GM21381 (cell line): ENCODE data around the gene NME7.
"Not testable (repeated sequence)": the region's sequence is repeated elsewhere in the genome, so short reads cannot be mapped to it uniquely, and the experiment has no call there.

Experiments
- ATAC-seq: cut with Tn5 transposase; IDR thresholded peaks from one replicate; pipeline ENCODE4 v1.9.1; 2021; ENCODE audit warnings: mild to moderate bottlenecking, moderate library complexity; ENCODE audit not compliant: unreplicated experiment

Gene NME7

DNA sequence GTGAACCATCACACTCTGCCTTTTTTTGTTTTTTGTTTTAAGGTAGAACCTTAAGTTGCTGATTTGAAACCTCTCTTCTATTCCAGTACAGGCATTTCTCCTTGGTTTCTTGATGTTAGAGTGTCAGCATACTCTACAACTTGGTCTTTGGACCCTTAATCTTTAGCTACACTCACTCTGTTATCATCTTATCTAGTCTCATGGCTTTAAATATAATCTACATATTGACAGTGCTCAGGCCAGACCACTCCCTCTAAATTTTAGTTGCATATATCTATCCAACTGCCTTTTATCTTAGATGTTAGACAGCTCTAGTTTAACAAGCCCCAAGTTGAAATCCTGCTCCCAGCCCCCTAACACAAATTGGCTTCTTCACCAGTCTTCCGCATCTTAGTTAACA lies 22.1 kb downstream of the NME7 start:
- no peak for ATAC-seq

DNA sequence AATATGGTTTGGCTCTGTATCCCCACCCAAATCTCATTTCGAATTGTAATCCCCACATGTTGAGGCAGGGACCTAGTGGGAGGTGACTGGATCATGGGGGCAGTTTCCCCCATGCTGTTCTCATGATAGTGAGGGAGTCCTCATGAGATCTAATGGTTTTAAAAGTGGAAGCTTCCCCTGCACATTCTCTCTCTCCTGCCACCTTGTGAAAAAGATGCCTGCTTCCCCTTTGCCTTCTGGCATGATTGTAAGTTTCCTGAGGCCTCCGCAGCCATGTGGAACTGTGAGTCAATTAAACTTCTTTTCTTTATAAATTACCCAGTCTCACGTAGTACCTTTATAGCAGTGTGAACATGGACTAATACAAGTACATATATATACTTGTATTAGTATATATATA lies 25.5 kb downstream of the NME7 start:
- not testable (repeated sequence) for ATAC-seq

GRCh38 chr1:169340882-169341281 lies 26.7 kb downstream of the NME7 start:
- no peak for ATAC-seq

- no peak for ATAC-seq
These were observed 27.8 kb downstream of the NME7 start for GRCh38 chr1:169339773-169340172.

DNA sequence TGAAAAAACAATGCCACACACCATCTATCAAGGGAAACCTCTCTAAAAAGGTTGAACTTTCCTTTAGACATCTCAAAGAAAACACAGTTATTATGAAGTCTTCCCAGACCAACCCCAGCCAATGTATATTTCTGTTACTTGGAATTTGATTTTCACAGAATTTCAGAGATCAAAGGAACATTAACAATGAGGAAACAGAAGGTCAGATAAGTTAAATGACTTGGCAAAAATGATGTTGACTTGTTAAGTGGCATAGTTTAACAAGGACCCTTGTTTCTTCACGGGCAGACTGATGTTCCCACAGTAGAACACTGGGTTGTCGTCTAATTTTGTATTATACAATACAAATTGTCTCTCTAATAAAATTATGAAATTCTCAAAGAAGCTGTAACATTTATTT lies 29.0 kb downstream of the NME7 start:
- ATAC-seq: no peak

- not testable (repeated sequence) for ATAC-seq
These were observed 30.5 kb downstream of the NME7 start for GRCh38 chr1:169336947-169337715.

- not testable (repeated sequence) for ATAC-seq
These were observed 32.9 kb downstream of the NME7 start for GRCh38 chr1:169334727-169335126.

DNA sequence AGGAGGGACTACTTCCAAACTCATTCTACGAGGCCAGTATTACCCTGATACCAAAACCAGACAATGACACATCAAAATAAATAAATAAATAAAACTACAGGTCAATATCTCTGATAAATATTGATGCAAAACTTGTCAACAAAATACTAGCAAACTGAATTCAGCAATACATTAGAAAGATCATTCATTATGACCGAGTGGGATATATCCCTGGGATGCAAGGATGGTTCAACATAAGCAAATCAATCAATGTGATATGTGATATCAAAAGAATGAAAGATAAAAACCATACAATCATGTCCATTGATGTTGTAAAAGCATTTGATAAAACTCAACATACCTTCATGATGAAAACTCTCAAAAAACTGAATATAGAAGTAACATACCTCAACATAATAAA lies 36.7 kb downstream of the NME7 start:
- ATAC-seq: no peak

DNA sequence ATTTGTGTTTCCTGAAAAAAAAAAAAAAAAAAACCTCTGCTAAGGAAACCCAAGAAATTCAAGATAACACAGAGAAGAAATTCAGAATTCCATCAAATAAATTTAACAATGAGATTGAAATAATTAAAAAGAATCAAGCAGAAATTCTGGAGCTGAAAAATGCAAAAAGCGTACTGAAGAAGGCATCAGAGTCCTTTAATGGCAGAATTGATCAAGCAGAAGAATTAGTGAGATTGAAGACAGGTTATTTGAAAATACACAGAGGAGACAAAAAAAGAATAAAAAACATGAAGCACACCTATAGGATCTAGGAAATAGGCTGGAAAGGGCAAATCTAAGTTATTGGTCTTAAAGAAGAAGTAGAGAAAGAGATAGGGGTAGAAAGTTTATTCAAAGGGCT lies 38.2 kb downstream of the NME7 start:
- no peak for ATAC-seq

- ATAC-seq: no peak
These were observed 39.7 kb downstream of the NME7 start for GRCh38 chr1:169327875-169328274.

- ATAC-seq: peak; percentile 95
These were observed 40.7 kb downstream of the NME7 start for GRCh38 chr1:169326956-169327268.

DNA sequence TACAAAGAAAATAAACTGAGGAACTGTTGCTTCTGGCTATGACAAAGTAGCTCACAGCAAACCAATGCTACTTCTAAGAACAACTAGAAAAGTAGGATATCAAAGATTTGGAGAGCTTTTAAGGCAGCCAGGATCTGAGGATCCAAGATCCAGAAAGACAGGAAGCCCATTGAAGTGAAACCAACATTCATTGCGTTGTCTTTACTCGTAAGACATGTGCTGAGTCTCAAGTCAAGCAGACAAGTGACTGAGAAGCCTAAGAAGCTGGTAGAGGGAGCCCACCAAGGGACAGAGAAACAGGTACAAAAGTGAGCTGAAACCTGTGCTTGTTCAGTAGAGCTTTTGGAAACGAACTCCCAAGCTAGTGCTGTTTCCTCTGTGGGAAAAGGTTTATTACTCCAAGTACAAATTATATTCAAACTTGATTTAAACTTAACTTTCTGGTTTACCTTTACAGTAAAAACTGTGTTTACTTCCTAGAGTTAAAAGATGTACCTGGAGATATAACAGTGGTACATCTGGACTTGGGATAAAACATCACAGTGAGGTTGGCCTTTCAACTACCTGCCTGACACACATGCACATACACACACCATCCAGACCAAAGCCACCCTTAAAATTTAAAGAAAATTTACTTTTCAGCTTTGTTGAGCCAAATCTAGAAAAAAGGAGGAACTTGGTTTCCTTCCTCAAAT lies 41.2 kb downstream of the NME7 start:
- ATAC-seq: peak; percentile 38

DNA sequence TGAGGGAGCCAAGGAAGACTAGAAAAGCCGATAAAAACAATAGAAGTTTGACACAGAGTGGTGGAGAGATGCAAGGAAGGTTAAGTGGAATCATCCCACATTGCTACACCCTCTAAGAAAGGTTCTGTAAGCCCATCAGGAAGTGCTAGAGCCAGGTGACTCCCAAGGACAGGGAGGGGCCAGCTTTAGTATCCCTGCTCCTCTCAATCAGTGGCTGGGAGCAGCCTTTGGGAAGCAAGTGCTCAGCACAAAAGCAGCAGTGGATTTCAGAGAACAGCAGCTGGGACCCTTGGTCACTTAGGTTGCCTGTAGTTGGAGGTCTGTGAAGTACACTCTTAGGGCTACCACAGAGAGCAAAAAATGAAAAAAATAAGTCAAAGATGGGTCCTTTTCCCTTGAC lies 42.5 kb downstream of the NME7 start:
- ATAC-seq: no peak

- ATAC-seq: no peak
These were observed 45.5 kb downstream of the NME7 start for GRCh38 chr1:169322138-169322537.

DNA sequence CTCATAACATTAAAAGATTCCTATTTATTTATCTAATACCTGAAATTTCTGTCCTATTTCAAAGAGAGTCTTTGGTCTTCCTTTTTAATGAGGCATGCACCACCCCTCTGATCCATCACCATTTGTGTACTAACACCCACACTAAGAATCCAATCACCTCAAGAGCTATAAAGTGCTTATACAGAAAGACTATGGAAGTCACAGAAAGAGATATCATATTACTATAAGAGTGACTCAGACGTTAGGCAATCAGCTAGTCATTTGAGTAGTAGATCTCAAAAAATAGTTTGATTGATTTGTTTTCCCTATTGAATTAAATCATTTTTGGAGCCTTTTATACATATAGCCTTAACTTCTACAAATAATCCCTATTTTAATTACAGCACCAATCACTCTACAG lies 46.1 kb downstream of the NME7 start:
- ATAC-seq: no peak

DNA sequence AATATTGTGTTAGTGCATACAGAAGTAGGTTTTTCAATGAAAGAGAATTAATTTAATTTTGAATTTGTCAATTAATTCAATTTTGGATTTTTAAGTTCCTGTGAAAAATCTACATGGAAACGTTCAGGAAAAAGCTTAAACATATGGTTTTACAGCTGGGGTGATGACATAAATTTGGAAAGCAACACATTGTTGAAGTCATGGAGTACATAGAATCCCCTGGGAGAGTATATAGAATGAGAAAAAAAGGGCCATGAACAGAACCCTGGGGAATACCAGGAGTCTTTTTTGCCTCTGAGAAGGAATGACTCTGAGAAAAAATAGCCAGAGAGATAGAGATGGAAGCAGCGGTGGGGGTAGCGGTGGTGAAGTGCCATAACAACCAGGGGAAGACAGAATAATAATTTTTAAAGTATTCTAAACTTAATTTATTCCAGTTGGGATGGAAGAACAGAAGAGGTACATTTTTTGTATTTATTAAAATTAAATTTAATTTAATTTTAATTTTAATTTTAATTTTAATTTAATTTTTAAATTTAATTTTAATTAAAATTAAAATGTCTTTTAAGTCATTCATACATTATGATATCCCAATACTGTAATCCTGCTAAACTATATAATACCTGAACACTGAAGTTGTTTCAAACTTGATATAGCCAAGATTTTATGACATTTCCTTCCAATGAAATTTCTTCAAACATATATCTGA lies 48.9 kb downstream of the NME7 start:
- ATAC-seq: no peak

DNA sequence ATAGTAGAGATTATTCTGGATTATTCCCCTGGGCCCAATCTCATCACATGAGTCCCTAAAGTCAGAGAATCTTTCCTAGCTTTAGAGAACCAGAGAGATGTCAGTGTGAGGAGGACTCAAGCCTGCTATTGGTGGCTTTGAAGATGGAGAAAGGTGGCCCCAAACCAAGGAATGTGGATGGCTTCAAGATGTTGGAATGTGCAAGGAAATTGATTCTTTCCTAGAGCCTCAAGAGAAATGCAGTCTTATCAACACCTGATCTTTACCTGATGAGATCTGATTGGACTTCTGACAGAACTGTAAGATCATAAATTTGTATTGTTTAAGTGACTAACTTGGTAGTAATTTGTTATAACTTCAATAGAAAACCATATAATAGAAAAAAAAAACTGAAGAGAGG lies 51.0 kb downstream of the NME7 start:
- ATAC-seq: no peak

- ATAC-seq: no peak
These were observed 55.3 kb downstream of the NME7 start for GRCh38 chr1:169312084-169312954.

DNA sequence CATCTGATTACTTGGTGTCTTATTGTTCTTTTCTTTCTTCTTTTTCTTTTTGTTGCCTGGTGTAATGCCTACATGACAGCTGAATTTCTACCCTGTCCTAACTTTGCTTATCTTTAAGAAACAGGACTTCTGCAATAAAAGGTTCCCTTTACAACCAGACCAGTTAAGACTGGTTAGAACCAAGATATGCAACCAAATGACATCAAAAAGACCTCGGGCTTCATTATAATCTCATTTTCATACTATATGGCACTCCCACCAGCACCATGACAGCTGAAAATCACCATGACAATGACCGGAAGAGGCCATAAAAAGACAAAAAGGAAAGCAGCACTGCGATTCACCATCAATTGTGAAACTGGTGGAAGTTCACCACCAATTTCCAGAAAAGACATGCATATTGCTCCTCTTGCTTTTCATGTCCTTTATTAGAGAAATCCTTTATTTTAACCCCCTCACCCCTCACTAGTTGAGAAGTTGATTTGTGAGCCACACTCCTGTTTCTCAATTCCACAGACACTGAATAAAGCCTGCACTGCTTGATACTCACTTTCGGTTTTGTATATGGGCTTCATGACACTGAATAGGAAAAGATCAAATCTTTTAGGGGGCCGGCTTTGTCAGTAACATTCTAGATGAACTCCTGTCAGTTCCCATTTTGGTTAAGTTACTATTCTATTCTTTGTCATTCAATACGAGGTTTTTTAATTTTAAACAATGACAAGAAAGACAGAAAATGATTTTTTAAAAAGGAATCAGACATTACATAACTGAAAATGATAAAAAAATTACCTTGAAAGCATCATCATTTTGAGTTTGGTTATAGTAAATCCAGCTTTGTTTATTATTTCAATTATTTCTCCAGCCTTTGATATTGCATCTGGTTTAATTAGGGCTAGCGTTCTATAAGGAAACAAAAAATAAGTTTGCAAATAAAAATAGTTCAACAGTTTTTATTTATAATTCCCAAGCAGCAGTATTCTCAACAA lies 58.1 kb downstream of the NME7 start:
- peak; percentile 52 for ATAC-seq
